ENCODE measurements around the gene INPP5A. TPM values are rescaled to one million over a fixed set of nuclear protein-coding genes. Genes with fewer than 3 reads are reported as not detected.

The INPP5A gene
- total RNA-seq, 3 donors from 2014 or later = 5.8 to 8.8 (median 6.9) TPM

- Mint-ChIP-seq H3K36me3 (ENCODE audit: insufficient read depth) (no peaks in the 10 kb centered on the region), H3K4me1 (ENCODE audit: low read depth) (peaks cover 39% of the 10 kb centered on the region)
- no peak for ATAC-seq
These were observed 95.5 kb downstream of the INPP5A start for GRCh38 chr10:132632851-132633684.

GRCh38 chr10:132634241-132634946 is 96.8 kb downstream of the INPP5A start:
- H3K36me3 Mint-ChIP-seq (ENCODE audit: insufficient read depth) = no peaks in the 10 kb centered on the region
- H3K27me3 Mint-ChIP-seq (ENCODE audit: low read depth) = no peaks in the 10 kb centered on the region
- no peak for DNase-seq
- H3K4me1 Mint-ChIP-seq (ENCODE audit: low read depth) = peaks cover 31% of the 10 kb centered on the region
- no peak for ATAC-seq
- H3K4me3 Mint-ChIP-seq = no peak overlapping the region
- H3K9me3 Mint-ChIP-seq = no peaks in the 10 kb centered on the region

More at GRCh38 chr10:132632851-132633684, 95.5 kb downstream of the INPP5A start:
- no peak for DNase-seq
- Mint-ChIP-seq H3K9me3 (no peaks in the 10 kb centered on the region), H3K27me3 (ENCODE audit: low read depth) (no peaks in the 10 kb centered on the region), H3K4me3 (no peak overlapping the region)

- Mint-ChIP-seq H3K4me1 (ENCODE audit: low read depth) (peaks cover 26% of the 10 kb centered on the region), H3K36me3 (ENCODE audit: insufficient read depth) (no peaks in the 10 kb centered on the region), H3K27me3 (ENCODE audit: low read depth) (no peaks in the 10 kb centered on the region), H3K9me3 (no peaks in the 10 kb centered on the region), H3K4me3 (no peak overlapping the region)
- ATAC-seq (no peak), DNase-seq (no peak)
These were observed 97.3 kb downstream of the INPP5A start for GRCh38 chr10:132634947-132635271.

- peaks cover 26% of the 10 kb centered on the region for H3K4me1 Mint-ChIP-seq (ENCODE audit: low read depth)
- no peaks in the 10 kb centered on the region for H3K36me3 Mint-ChIP-seq (ENCODE audit: insufficient read depth)
- H3K27me3 Mint-ChIP-seq (ENCODE audit: low read depth) = no peaks in the 10 kb centered on the region
- ATAC-seq = no peak
- no peaks in the 10 kb centered on the region for H3K9me3 Mint-ChIP-seq
- no peak overlapping the region for H3K4me3 Mint-ChIP-seq
- no peak for DNase-seq
These were observed 98.8 kb downstream of the INPP5A start for GRCh38 chr10:132636358-132636757.

GRCh38 chr10:132637477-132638129 is 100.0 kb downstream of the INPP5A start:
- Mint-ChIP-seq H3K27me3 (ENCODE audit: low read depth) (no peaks in the 10 kb centered on the region), H3K4me3 (no peak overlapping the region), H3K4me1 (ENCODE audit: low read depth) (peaks cover 31% of the 10 kb centered on the region), H3K36me3 (ENCODE audit: insufficient read depth) (no peaks in the 10 kb centered on the region), H3K9me3 (no peaks in the 10 kb centered on the region)
- ATAC-seq (peak; percentile 57 to 79), DNase-seq (no peak)

- no peak overlapping the region for H3K4me3 Mint-ChIP-seq
- no peaks in the 10 kb centered on the region for H3K27me3 Mint-ChIP-seq (ENCODE audit: low read depth)
- H3K4me1 Mint-ChIP-seq (ENCODE audit: low read depth) = peaks cover 31% of the 10 kb centered on the region
- no peaks in the 10 kb centered on the region for H3K36me3 Mint-ChIP-seq (ENCODE audit: insufficient read depth)
- H3K9me3 Mint-ChIP-seq = no peaks in the 10 kb centered on the region
- ATAC-seq (peak in 1 of 2 donors; percentile 21), DNase-seq (no peak)
These were observed 100.5 kb downstream of the INPP5A start for GRCh38 chr10:132638130-132638515.

GRCh38 chr10:132639470-132639869 is 101.9 kb downstream of the INPP5A start:
- Mint-ChIP-seq H3K36me3 (ENCODE audit: insufficient read depth) (no peaks in the 10 kb centered on the region), H3K27me3 (ENCODE audit: low read depth) (no peaks in the 10 kb centered on the region), H3K4me3 (no peak overlapping the region), H3K9me3 (no peaks in the 10 kb centered on the region), H3K4me1 (ENCODE audit: low read depth) (peaks cover 24% of the 10 kb centered on the region)
- DNase-seq = no peak
- no peak for ATAC-seq

GRCh38 chr10:132640326-132641125 is 102.9 kb downstream of the INPP5A start:
- no peaks in the 10 kb centered on the region for H3K27me3 Mint-ChIP-seq (ENCODE audit: low read depth)

GRCh38 chr10:132641401-132641800 is 103.8 kb downstream of the INPP5A start:
- DNase-seq (no peak), ATAC-seq (no peak)
- Mint-ChIP-seq H3K27me3 (ENCODE audit: low read depth) (no peaks in the 10 kb centered on the region), H3K9me3 (no peaks in the 10 kb centered on the region), H3K4me3 (no peak overlapping the region), H3K36me3 (ENCODE audit: insufficient read depth) (no peaks in the 10 kb centered on the region), H3K4me1 (ENCODE audit: low read depth) (peaks cover 19% of the 10 kb centered on the region)

More at GRCh38 chr10:132640326-132641125, 102.9 kb downstream of the INPP5A start:
- H3K4me1 Mint-ChIP-seq (ENCODE audit: low read depth) = peaks cover 19% of the 10 kb centered on the region
- H3K36me3 Mint-ChIP-seq (ENCODE audit: insufficient read depth) = no peaks in the 10 kb centered on the region
- no peaks in the 10 kb centered on the region for H3K9me3 Mint-ChIP-seq
- no peak for DNase-seq
- ATAC-seq = no peak
- no peak overlapping the region for H3K4me3 Mint-ChIP-seq

GRCh38 chr10:132641966-132642731 is 104.6 kb downstream of the INPP5A start:
- Mint-ChIP-seq H3K4me3 (no peak overlapping the region), H3K27me3 (ENCODE audit: low read depth) (no peaks in the 10 kb centered on the region), H3K4me1 (ENCODE audit: low read depth) (peaks cover 18% of the 10 kb centered on the region), H3K36me3 (ENCODE audit: insufficient read depth) (peaks cover 1% of the 10 kb centered on the region), H3K9me3 (no peaks in the 10 kb centered on the region)
- ATAC-seq (no peak), DNase-seq (no peak)

- DNase-seq (no peak), ATAC-seq (no peak)
- Mint-ChIP-seq H3K9me3 (no peaks in the 10 kb centered on the region), H3K4me3 (no peak overlapping the region), H3K27me3 (ENCODE audit: low read depth) (no peaks in the 10 kb centered on the region), H3K36me3 (ENCODE audit: insufficient read depth) (peaks cover 4% of the 10 kb centered on the region), H3K4me1 (ENCODE audit: low read depth) (peaks cover 13% of the 10 kb centered on the region)
These were observed 105.1 kb downstream of the INPP5A start for GRCh38 chr10:132642732-132643008.

- Mint-ChIP-seq H3K4me1 (ENCODE audit: low read depth) (peaks cover 8% of the 10 kb centered on the region), H3K9me3 (no peaks in the 10 kb centered on the region), H3K4me3 (no peak overlapping the region), H3K36me3 (ENCODE audit: insufficient read depth) (peaks cover 10% of the 10 kb centered on the region), H3K27me3 (ENCODE audit: low read depth) (no peaks in the 10 kb centered on the region)
- no peak for ATAC-seq
- no peak for DNase-seq
These were observed 106.3 kb downstream of the INPP5A start for GRCh38 chr10:132643709-132644526.
